NB4 (cell line): Measurements from ENCODE around the gene MDM2.
"Not testable (repeated sequence)": the region's sequence is repeated elsewhere in the genome, so short reads cannot be mapped to it uniquely, and the experiment has no call there.

Experiments
- DNase-seq: peaks from one replicate; pipeline ENCODE4 v3.0.0; 2010; ENCODE audit warnings: low read depth
- H3K4me3 ChIP-seq: one replicate; pipeline ENCODE4 v1.5.1; 2011; ENCODE audit warnings: mild to moderate bottlenecking, low read depth, low read length, moderate library complexity
- MYC ChIP-seq: IDR thresholded peaks from 2 replicates; pipeline ENCODE4 v1.6.1; 2011; ENCODE audit warnings: low read depth, low read length
- POLR2A ChIP-seq: IDR thresholded peaks from 2 replicates; pipeline ENCODE4 v1.6.1; 2011; ENCODE audit warnings: mild to moderate bottlenecking; ENCODE audit not compliant: insufficient read length; ENCODE audit errors: extremely low read depth
- TF ChIP-seq, protein P1 (sequence below): IDR thresholded peaks from one replicate; pipeline ENCODE4 v1.5.1; 2012; ENCODE audit warnings: low read depth, low read length
- TF ChIP-seq, protein P2 (sequence below): IDR thresholded peaks from 2 replicates; pipeline ENCODE4 v1.6.1; 2011; ENCODE audit warnings: low read depth, low read length

The MDM2 gene

DNA sequence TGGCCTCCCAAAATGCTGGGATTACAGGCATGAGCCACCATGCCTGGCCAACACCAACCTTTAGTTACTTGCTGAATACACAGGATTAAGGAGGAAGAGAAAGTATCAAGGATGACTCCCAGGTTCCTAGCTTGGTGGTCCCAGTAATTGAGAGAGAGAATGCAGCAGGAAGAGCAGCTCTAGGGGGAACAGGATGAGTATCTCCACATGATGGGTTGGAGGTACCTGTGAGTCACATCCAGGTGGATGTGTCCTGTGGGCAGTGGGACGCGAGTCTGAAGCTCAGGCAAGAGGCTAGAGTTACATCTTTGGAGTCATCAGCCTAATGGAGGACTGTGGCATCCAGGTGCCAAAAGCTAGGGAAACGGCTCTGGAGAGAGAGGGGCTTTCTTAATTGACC lies 47.1 kb downstream of the MDM2 start:
- no peak overlapping the region for H3K4me3 ChIP-seq
- DNase-seq: no peak
- TF ChIP-seq POLR2A (no peak), MYC (no peak)
- TF ChIP-seq, protein P1, sequence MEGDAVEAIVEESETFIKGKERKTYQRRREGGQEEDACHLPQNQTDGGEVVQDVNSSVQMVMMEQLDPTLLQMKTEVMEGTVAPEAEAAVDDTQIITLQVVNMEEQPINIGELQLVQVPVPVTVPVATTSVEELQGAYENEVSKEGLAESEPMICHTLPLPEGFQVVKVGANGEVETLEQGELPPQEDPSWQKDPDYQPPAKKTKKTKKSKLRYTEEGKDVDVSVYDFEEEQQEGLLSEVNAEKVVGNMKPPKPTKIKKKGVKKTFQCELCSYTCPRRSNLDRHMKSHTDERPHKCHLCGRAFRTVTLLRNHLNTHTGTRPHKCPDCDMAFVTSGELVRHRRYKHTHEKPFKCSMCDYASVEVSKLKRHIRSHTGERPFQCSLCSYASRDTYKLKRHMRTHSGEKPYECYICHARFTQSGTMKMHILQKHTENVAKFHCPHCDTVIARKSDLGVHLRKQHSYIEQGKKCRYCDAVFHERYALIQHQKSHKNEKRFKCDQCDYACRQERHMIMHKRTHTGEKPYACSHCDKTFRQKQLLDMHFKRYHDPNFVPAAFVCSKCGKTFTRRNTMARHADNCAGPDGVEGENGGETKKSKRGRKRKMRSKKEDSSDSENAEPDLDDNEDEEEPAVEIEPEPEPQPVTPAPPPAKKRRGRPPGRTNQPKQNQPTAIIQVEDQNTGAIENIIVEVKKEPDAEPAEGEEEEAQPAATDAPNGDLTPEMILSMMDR: no peak
- TF ChIP-seq, protein P2, sequence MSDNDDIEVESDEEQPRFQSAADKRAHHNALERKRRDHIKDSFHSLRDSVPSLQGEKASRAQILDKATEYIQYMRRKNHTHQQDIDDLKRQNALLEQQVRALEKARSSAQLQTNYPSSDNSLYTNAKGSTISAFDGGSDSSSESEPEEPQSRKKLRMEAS: no peak

DNA sequence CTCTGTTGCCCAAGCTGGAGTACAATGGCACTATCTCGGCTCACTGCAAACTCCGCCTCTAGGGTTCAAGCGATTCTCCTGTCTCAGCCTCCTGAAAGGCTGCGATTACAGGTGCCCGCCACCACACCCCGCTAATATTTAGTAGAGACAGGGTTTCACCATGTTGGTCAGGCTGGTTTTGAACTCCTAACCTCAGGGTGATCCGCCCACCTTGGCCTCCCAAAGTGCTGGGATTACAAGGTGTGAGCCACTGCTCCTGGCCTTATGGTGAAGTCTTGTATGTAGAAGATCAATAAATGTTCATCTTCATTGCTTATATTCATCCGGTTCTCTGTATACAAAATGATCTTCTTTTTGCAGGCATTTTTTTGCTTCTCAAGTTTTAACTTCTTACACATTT lies 47.8 kb downstream of the MDM2 start:
- DNase-seq: no peak
- H3K4me3 ChIP-seq: no peak overlapping the region
- TF ChIP-seq MYC (no peak), POLR2A (no peak)
- TF ChIP-seq, protein P1: no peak

DNA sequence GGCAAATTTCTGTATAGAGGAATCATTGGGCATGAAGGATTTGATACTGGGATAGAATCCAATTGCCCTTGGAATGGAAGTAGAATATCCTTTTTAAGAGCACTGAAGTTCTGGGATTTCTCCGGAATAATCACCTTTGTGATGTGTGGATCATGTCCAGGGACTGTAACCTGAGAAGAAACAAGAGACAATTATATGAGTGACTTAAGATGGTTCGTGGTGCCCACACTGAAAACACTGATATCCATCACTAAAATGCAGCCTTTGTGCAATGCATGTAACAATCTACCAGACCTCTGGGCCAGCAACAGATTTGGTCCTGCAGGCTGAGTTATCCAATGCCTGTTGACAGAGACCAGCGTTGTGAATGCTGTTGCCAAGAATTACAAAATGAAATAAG lies 48.5 kb downstream of the MDM2 start:
- H3K4me3 ChIP-seq: no peak overlapping the region
- DNase-seq: no peak
- TF ChIP-seq, protein P2: no peak
- no peak for TF ChIP-seq POLR2A
- TF ChIP-seq, protein P1: no peak
- TF ChIP-seq MYC: no peak

DNA sequence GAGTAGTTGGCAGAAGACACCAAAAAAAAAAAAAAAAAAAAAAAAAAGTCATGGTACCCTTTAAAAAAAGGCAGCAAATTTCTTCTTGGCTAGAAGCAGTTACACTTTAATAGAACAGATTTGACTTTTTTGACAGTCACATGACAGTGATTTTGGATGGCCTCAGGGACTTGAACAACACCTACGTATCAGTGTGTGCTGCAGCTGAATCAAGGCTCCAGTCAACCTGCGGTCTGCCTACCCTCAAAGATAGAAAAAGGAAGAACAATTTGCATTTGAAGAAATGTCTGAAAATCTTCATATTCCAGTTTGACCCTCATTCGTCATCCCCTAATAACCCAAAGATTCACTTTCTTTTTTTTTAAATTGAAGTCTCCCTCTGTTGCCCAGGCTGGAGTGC lies 53.9 kb downstream of the MDM2 start:
- no peak for TF ChIP-seq MYC
- no peak for DNase-seq

DNA sequence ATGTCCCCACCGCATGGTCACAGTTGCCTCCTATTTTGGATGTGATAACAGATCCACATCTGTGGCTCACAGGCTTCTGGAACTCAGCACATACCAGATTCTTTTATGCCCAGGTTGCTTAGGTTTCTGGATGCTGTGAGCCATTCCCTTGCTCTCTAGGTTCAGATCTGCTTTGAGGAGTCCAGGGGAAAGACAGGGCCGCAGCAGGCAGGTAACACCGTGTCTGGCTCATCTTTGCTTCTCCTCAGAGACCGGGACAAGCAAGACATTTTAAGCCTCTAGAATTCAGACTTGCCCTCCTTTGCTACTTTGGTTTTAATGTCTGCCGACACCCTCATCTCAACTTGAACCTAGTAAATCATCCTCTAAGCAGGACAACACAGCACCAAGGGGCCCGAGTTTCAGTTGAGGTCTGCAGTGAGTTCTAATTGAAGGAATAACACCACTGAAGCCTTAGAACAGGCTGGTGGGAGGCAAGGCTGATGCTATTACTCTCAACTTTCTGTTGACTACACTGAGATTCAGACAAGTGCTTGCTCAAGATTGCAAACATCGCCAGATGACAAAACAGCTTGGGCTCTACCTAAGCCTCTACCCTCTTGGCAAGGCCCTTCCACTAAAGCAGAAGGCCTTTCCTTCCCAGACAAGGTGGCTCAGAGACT lies 55.3 kb downstream of the MDM2 start:
- no peak overlapping the region for H3K4me3 ChIP-seq
- no peak for DNase-seq
- TF ChIP-seq POLR2A (no peak), MYC (no peak)
- TF ChIP-seq, protein P1: no peak
- TF ChIP-seq, protein P2: no peak

More for the DNA sequence above, 53.9 kb downstream of the MDM2 start:
- no peak overlapping the region for H3K4me3 ChIP-seq

DNA sequence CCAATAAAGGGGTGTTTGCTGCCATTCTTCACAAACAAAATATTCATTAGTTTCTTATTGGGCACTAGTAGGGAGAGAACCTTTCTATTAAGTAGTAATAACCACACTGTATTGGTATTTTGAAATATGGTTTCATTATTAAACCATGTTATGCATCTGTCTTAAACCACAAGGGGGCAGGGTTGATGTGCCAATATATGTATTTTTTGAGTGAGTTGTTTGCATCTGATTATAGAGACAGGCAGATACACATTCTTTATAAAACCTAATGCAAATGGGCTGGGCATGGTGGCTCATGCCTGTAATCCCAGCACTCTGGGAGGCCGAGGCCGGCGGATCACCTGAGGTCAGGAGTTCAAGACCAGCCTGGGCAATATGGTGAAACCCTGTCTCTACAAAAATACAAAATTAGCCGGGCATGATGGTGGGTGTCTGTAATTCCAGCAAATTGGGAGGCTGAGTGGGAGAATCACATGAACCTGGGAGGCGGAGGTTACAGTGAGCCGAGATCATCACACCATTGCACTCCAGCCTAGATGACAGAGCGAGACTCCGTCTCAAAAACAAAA lies 56.0 kb downstream of the MDM2 start:
- peak; percentile 71 for DNase-seq
- TF ChIP-seq, protein P1: peak; percentile 55
- not testable (repeated sequence) for H3K4me3 ChIP-seq
